RWPE2 (cell line): ENCODE data around the gene GINS1.
"Not testable (repeated sequence)": the region's sequence is repeated elsewhere in the genome, so short reads cannot be mapped to it uniquely, and the experiment has no call there.

Experiments
- ATAC-seq: fragments of 200-7000 bp; cut with Tn5 transposase; 3 replicates; pipeline ENCODE4 v1.9.1; 2021; ENCODE audit warnings: low read depth
- DNase-seq: peaks from one replicate; pipeline ENCODE4 v3.0.0-alpha.2; 2020; ENCODE audit warnings: low spot score
- H3K27ac ChIP-seq: fragments of 450-650 bp; 2 replicates; pipeline ENCODE4 v1.5.1; 2017; ENCODE audit warnings: mild to moderate bottlenecking; ENCODE audit not compliant: poor library complexity, severe bottlenecking
- H3K27me3 ChIP-seq: fragments of 250-450 bp; sonication (Bioruptor Pico); 2 replicates; pipeline ENCODE4 v1.5.1; 2021; ENCODE audit warnings: mild to moderate bottlenecking, moderate library complexity; ENCODE audit not compliant: insufficient read depth, poor library complexity, severe bottlenecking
- H3K36me3 ChIP-seq: fragments of 250-450 bp; sonication (Bioruptor Pico); 2 replicates; pipeline ENCODE4 v1.5.1; 2020; ENCODE audit warnings: low read depth, mild to moderate bottlenecking, moderate library complexity
- H3K4me1 ChIP-seq: fragments of 250-450 bp; sonication (Bioruptor Pico); 2 replicates; pipeline ENCODE4 v1.5.1; 2021; ENCODE audit warnings: mild to moderate bottlenecking, moderate library complexity; ENCODE audit not compliant: insufficient read depth, poor library complexity, severe bottlenecking
- H3K4me3 ChIP-seq: fragments of 250-450 bp; sonication (Bioruptor Pico); 2 replicates; pipeline ENCODE4 v1.5.1; 2021; ENCODE audit warnings: mild to moderate bottlenecking, moderate library complexity; ENCODE audit not compliant: severe bottlenecking
- H3K9me3 ChIP-seq: fragments of 250-450 bp; sonication (Bioruptor Pico); 2 replicates; pipeline ENCODE4 v1.5.1; 2021; ENCODE audit warnings: mild to moderate bottlenecking, moderate library complexity; ENCODE audit not compliant: severe bottlenecking
- CTCF ChIP-seq: fragments of 450-650 bp; IDR thresholded peaks from one replicate; pipeline ENCODE4 v1.5.1; 2017; ENCODE audit warnings: mild to moderate bottlenecking, moderate library complexity; ENCODE audit not compliant: poor library complexity, severe bottlenecking

The GINS1 gene

GRCh38 chr20:25469558-25469957, 62.1 kb downstream of the GINS1 start:
- Histone ChIP-seq H3K4me3 (no peak overlapping the region), H3K9me3 (no peaks in the 10 kb centered on the region), H3K27me3 (no peaks in the 10 kb centered on the region), H3K27ac (no peak overlapping the region), H3K4me1 (no peaks in the 10 kb centered on the region), H3K36me3 (peaks cover 4% of the 10 kb centered on the region; the same call in 1 of the 2 replicates)
- no peak for TF ChIP-seq CTCF
- DNase-seq (no peak), ATAC-seq (no peak)

- DNase-seq (no peak), ATAC-seq (peak; percentile 64; the same call in 2 of the 3 replicates)
- Histone ChIP-seq H3K4me3 (no peak overlapping the region), H3K27ac (no peak overlapping the region), H3K27me3 (no peaks in the 10 kb centered on the region), H3K36me3 (peaks cover 4% of the 10 kb centered on the region; the same call in 1 of the 2 replicates), H3K9me3 (no peaks in the 10 kb centered on the region), H3K4me1 (no peaks in the 10 kb centered on the region)
- TF ChIP-seq CTCF = peak; percentile 46
These were observed 62.6 kb downstream of the GINS1 start for GRCh38 chr20:25470045-25470444.

- no peaks in the 10 kb centered on the region for H3K27me3 ChIP-seq
- H3K4me1 ChIP-seq = no peaks in the 10 kb centered on the region
- ATAC-seq (no peak), DNase-seq (no peak)
- no peak for TF ChIP-seq CTCF
- no peaks in the 10 kb centered on the region for H3K9me3 ChIP-seq
- H3K36me3 ChIP-seq = peaks cover 4% of the 10 kb centered on the region; the same call in 1 of the 2 replicates
- H3K27ac ChIP-seq = no peak overlapping the region
- H3K4me3 ChIP-seq = no peak overlapping the region
These were observed 63.5 kb downstream of the GINS1 start for GRCh38 chr20:25471020-25471419.

- H3K27ac ChIP-seq, H3K36me3 ChIP-seq, DNase-seq, H3K4me3 ChIP-seq, H3K27me3 ChIP-seq, H3K4me1 ChIP-seq, H3K9me3 ChIP-seq, ATAC-seq: not testable (repeated sequence)
These were observed 65.8 kb downstream of the GINS1 start for GRCh38 chr20:25473297-25473696.

- ATAC-seq (no peak), DNase-seq (no peak)
- Histone ChIP-seq H3K4me3 (no peak overlapping the region), H3K9me3 (no peaks in the 10 kb centered on the region), H3K27ac (no peak overlapping the region), H3K27me3 (no peaks in the 10 kb centered on the region), H3K36me3 (no peaks in the 10 kb centered on the region), H3K4me1 (no peaks in the 10 kb centered on the region)
- no peak for TF ChIP-seq CTCF
These were observed 68.9 kb downstream of the GINS1 start for GRCh38 chr20:25476106-25477013.
